ENCODE measurements around the gene DTWD2. TPM values are rescaled to one million over a fixed set of nuclear protein-coding genes. Genes with fewer than 3 reads are reported as not detected.

DTWD2 gene
- total and polyA plus RNA-seq, 2 of the 4 experiments (the other 2 are of a cell fraction), result 1.2 to 1.8 TPM

GRCh38 chr5:119022017-119022745 is 33.8 kb upstream of the DTWD2 start:
- TF ChIP-seq POLR2A (IDR thresholded peaks at IDR 0.05; ENCODE audit: low read depth, low read length) (no peak), RFX5 (IDR thresholded peaks at IDR 0.05; ENCODE audit: low read depth, low read length) (no peak), RCOR1 (IDR thresholded peaks at IDR 0.05; ENCODE audit: insufficient replicate concordance, low read length) (no peak), RAD21 (IDR thresholded peaks at IDR 0.05; ENCODE audit: low read length) (peak; percentile 80), CHD1 (IDR thresholded peaks at IDR 0.05; ENCODE audit: low read depth, low read length) (no peak), CTCF (conservative IDR thresholded peaks at IDR 0.05; ENCODE audit: low read depth, low read length) (peak; percentile 66), ELK1 (IDR thresholded peaks at IDR 0.05; ENCODE audit: borderline replicate concordance, low read depth, low read length) (no peak), MXI1 (IDR thresholded peaks at IDR 0.05; ENCODE audit: borderline replicate concordance, low read depth, low read length) (no peak), SMC3 (IDR thresholded peaks at IDR 0.05; ENCODE audit: low read depth, low read length) (peak; percentile 57)
- Histone ChIP-seq H3K4me1 (ENCODE audit: control insufficient read depth, insufficient read depth, low read length) (no peaks in the 10 kb centered on the region), H2BK5ac (ENCODE audit: low read depth, low read length, poor library complexity, severe bottlenecking) (no peak overlapping the region), H3K14ac (replicated peaks; ENCODE audit: low read depth, low read length) (no peak overlapping the region), H2AFZ (replicated peaks; ENCODE audit: low read length, poor library complexity) (no peak overlapping the region), H3K56ac (ENCODE audit: extremely low read depth, insufficient read depth, low read length) (no peak overlapping the region), H3K27me3 (ENCODE audit: control insufficient read depth, insufficient read depth, low read length) (no peaks in the 10 kb centered on the region), H2BK120ac (ENCODE audit: low read depth, low read length) (no peak overlapping the region), H3K4me2 (ENCODE audit: low read depth, low read length) (no peak overlapping the region), H4K91ac (ENCODE audit: insufficient read depth, low read depth, low read length) (no peak overlapping the region), H3K9me1 (ENCODE audit: insufficient read depth, low read length) (no peaks in the 10 kb centered on the region), H4K20me1 (ENCODE audit: insufficient read depth, low read length) (no peaks in the 10 kb centered on the region), H2AK5ac (ENCODE audit: low read depth, low read length) (no peak overlapping the region), H2BK20ac (ENCODE audit: low read depth, low read length) (no peak overlapping the region), H3K79me1 (ENCODE audit: low read depth in 1 of 2, low read length in 2 of 2) (no peaks in the 10 kb centered on the region), H4K8ac (ENCODE audit: low read depth in 2 of 2, low read length in 2 of 2) (no peak overlapping the region), H3K4me3 (ENCODE audit: insufficient read depth, low read depth, low read length) (no peak overlapping the region), H4K5ac (ENCODE audit: low read depth, low read length) (no peak overlapping the region), H3K27ac (ENCODE audit: insufficient read depth, low read length) (no peak overlapping the region), H2BK15ac (ENCODE audit: low read depth, low read length) (no peak overlapping the region), H3K18ac (ENCODE audit: low read depth, low read length) (no peak overlapping the region), H3K9ac (ENCODE audit: low read depth, low read length) (no peak overlapping the region), H3K23ac (ENCODE audit: low read depth, low read length) (no peak overlapping the region), H2AK9ac (replicated peaks; ENCODE audit: low read depth, low read length, poor library complexity) (no peak overlapping the region), H3K4ac (ENCODE audit: low read depth, low read length) (no peak overlapping the region), H3K9me3 (ENCODE audit: control insufficient read depth, insufficient read depth, low read length) (no peaks in the 10 kb centered on the region), H3K36me3 (ENCODE audit: control insufficient read depth, insufficient read depth, low read length) (no peaks in the 10 kb centered on the region)
- DNase-seq (peak; percentile 57), ATAC-seq (ENCODE audit: low read depth) (peak; percentile 80)
- ChIA-PET CTCF (interaction anchor here (0.6 to 1.1 kb wide), 3 partner anchors 250 to 390 kb away, joined by 3 to 12 read pairs (median 3); no protein-coding TSS in a partner anchor), POLR2A (ENCODE audit: unreplicated experiment) (interaction anchor here (0.6 kb wide), 1 partner anchor 53 kb away, joined by 3 read pairs; no protein-coding TSS in a partner anchor)
- BruUV-seq (replicated peaks), result no TSS peak
- in situ Hi-C loops (cut with MboI; ENCODE audit: low sequenced_read_pairs), result loop anchor here (10.0 kb wide), 1 partner anchor 393 kb away; no protein-coding TSS in a partner anchor
- 25% methylated on average over 2 of the region's 5 CpGs; no CpG with 5 or more reads in 1 of the 2 experiments for WGBS, 2 experiments (ENCODE audit: extremely low coverage in 2 of 2, insufficient read length in 1 of 2)
- intact Hi-C loops (cut with micrococcal nuclease), result loop anchor here (1.0 to 10.0 kb wide), 4 partner anchors 243 to 413 kb away; no protein-coding TSS in a partner anchor
- dilution Hi-C loops (cut with HindIII; ENCODE audit: low sequenced_read_pairs, unreplicated experiment), result no loop called here
